ENCODE data around the gene CCDC183.

DNA sequence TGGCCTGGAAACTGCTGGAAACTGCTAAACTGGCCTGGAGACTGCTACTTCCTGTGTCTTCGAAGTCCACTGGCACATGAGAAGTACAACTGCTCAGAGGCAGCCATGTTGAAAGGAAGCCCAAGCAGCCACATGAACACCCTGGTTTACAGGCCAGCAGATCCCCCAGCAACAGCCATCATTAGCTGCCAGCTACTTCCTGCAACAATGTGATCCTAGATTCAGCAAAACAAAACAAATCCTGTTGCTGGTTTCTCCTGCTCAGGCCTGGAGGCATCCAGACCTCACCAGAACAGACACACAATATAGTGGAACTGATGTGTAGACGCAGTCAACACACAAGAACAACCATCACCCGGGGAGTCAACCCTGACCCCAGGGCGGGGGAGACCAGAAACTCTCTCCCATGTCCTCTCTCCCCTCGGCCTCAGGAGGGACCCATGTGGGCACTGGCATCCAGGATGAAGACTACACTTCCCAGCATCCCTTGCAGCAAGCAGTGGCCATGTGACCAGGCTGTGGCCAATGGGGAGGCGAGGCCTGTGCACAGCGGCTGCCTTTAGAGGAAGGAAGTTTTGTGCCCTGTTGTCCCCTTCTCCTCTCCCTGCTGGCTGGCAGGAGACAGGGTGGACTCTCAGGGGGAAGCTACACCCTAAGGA lies 22.6 kb upstream of the CCDC183 start:
- TF ChIP-seq, protein P1, sequence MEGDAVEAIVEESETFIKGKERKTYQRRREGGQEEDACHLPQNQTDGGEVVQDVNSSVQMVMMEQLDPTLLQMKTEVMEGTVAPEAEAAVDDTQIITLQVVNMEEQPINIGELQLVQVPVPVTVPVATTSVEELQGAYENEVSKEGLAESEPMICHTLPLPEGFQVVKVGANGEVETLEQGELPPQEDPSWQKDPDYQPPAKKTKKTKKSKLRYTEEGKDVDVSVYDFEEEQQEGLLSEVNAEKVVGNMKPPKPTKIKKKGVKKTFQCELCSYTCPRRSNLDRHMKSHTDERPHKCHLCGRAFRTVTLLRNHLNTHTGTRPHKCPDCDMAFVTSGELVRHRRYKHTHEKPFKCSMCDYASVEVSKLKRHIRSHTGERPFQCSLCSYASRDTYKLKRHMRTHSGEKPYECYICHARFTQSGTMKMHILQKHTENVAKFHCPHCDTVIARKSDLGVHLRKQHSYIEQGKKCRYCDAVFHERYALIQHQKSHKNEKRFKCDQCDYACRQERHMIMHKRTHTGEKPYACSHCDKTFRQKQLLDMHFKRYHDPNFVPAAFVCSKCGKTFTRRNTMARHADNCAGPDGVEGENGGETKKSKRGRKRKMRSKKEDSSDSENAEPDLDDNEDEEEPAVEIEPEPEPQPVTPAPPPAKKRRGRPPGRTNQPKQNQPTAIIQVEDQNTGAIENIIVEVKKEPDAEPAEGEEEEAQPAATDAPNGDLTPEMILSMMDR (IDR thresholded peaks at IDR 0.05), result no peak
- no peak for TF ChIP-seq POLR2A (IDR thresholded peaks at IDR 0.05)
